CD4-positive, alpha-beta T cell treated with Interleukin-17A for 1 hour (primary cell): ENCODE data around the gene LNX2.

Source experiments
- DNase-seq: peaks from one replicate; pipeline ENCODE4 v3.0.0-alpha.2; 2020

The LNX2 gene

DNA sequence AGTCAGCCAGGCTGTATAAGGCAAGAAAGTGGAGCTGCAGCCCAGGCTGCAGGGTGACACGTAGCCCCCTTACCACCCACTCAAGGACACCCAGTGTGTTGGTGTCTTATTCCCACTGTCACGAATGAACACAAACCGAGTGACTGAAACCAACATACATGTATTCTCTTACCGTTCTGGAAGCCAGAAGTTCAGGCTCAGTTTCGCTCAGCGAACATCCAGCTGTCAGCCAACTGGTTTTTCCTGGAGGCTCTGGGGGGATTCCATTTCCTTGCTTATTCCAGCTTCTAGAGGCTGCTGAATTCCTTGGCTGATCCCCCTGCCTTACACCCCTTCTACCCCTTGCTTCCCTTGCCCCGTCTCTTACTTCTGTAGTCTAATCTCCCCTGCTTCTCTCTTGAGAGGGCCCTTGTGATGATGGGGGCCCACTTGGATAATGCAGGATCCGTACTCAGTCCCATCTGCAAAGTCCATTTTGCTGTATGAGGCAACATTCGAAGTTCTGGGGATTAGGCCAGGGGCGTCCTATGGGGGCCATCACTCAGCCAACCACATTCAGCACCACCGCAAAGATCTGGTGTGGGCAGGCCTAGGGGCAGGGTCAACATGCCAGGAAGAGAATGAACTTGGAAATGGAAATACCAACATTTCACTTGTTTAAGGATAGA is 122.6 kb downstream of the LNX2 start:
- no peak for DNase-seq

DNA sequence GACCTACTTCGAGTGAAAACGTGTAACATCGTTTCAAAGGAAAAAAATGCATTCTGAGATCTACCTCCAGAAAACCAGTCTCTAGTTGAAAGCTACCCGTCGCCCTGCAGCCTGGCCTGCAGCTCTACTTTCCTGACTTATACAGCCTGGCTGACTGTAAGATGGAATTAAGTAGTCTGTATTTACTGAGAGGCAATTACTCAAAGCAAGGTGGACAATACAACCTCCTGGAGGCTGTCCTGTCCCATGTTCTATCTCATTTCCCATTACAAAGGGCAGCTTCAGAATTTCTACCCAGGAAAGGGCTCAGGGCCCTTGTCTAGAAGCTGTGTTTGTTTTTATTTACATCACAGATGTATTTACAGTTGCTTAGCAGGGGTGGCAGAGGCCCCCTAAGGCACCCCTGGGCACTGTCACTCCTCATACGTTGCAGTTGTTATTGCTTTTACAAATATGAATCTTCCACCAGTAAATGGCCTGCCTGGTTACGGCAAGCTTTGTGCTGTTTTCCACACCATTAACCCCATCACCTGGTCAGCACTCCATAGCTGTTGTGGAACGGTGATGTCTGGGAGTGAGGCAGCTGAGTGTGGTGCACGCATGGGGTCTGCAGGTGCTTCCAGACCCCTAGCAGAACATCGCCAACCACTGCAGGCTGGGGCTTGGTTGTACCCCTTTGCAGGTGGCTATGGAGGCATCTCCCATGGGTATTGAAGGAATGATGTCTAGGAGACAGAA is 123.6 kb downstream of the LNX2 start:
- no peak for DNase-seq

GRCh38 chr13:27496006-27496405 is 124.3 kb downstream of the LNX2 start:
- DNase-seq, result no peak
